Measurements from ENCODE around the gene TERB1. TPM values are rescaled to one million over a fixed set of nuclear protein-coding genes. Genes with fewer than 3 reads are reported as not detected.

The TERB1 gene
- polyA plus RNA-seq, 1 of the 3 experiments (the other 2 are of a cell fraction) = 0.08 TPM

- TF ChIP-seq REST (IDR thresholded peaks at IDR 0.05; ENCODE audit: low read depth, low read length) (no peak), JUND (IDR thresholded peaks at IDR 0.05) (no peak), NFIC (IDR thresholded peaks at IDR 0.05; ENCODE audit: borderline replicate concordance) (no peak), YY1 (IDR thresholded peaks at IDR 0.05; ENCODE audit: low read depth) (no peak), FOSL2 (IDR thresholded peaks at IDR 0.05; ENCODE audit: borderline replicate concordance, low read depth) (no peak), MEF2A (IDR thresholded peaks at IDR 0.05; ENCODE audit: borderline replicate concordance, low read depth) (no peak)
These were observed 50.9 kb downstream of the TERB1 start (continued) for GRCh38 chr16:66750279-66751052.

- H3K9me2 ChIP-seq = no peaks in the 10 kb centered on the region
- peaks cover 28% of the 10 kb centered on the region for H3F3A ChIP-seq (replicated peaks; ENCODE audit: insufficient read depth)
- no peak overlapping the region for H3K27ac ChIP-seq (ENCODE audit: low read depth in 2 of 2, low read length in 1 of 2)
- POLR2A ChIA-PET = no interaction called here
- no peak overlapping the region for H3K9ac ChIP-seq
- WGBS (ENCODE audit: low lambda C conversion rate) = 89% methylated on average over 1 of the region's 1 CpG
- CTCF ChIA-PET = no interaction called here
- H3K4me2 ChIP-seq = no peak overlapping the region
- H4K20me1 ChIP-seq (ENCODE audit: insufficient read depth) = peaks cover 63% of the 10 kb centered on the region
- peaks cover 32 to 68% of the 10 kb centered on the region in 2 experiments for H3K36me3 ChIP-seq (replicated peaks in 1 of 2; ENCODE audit: control insufficient read depth in 1 of 2, insufficient read depth in 2 of 2, low read length in 1 of 2)
- no peak overlapping the region for H3K4me3 ChIP-seq (ENCODE audit: low read depth in 2 of 2, low read length in 1 of 2)
- H3K27me3 ChIP-seq (ENCODE audit: insufficient read depth) = no peaks in the 10 kb centered on the region
- no peaks in the 10 kb centered on the region for H3K9me3 ChIP-seq
- no peak overlapping the region for H2AFZ ChIP-seq (ENCODE audit: low read depth)
- no peak for DNase-seq
- peaks cover 18 to 21% of the 10 kb centered on the region in 2 experiments; a peak in 3 of 4 replicates for H3K4me1 ChIP-seq (ENCODE audit: control insufficient read depth in 1 of 2, insufficient read depth in 2 of 2, low read depth in 1 of 2, low read length in 1 of 2)
- H3K79me2 ChIP-seq (ENCODE audit: insufficient read depth) = peaks cover 95% of the 10 kb centered on the region
- TF ChIP-seq TEAD4 (IDR thresholded peaks at IDR 0.05; ENCODE audit: borderline replicate concordance, insufficient read depth) (no peak), CHD2 (IDR thresholded peaks at IDR 0.05; ENCODE audit: low read length, partially characterized antibody) (no peak), IRF3 (IDR thresholded peaks at IDR 0.05; ENCODE audit: low read depth, low read length) (no peak), NFIC (IDR thresholded peaks at IDR 0.05; ENCODE audit: borderline replicate concordance) (no peak), USF1 (IDR thresholded peaks at IDR 0.05; ENCODE audit: borderline replicate concordance, low read depth) (no peak), GATA2 (CRISPR knock-in tag; IDR thresholded peaks at IDR 0.05) (no peak), SMC3 (IDR thresholded peaks at IDR 0.05; ENCODE audit: low read depth, low read length) (no peak), MAX (IDR thresholded peaks at IDR 0.05; ENCODE audit: low read depth) (no peak), JUND (IDR thresholded peaks at IDR 0.05) (no peak), SIN3A (IDR thresholded peaks at IDR 0.05; ENCODE audit: borderline replicate concordance, low read depth, low read length) (no peak), MEF2A (IDR thresholded peaks at IDR 0.05; ENCODE audit: borderline replicate concordance, low read depth) (no peak), REST (IDR thresholded peaks at IDR 0.05; ENCODE audit: low read depth, low read length) (no peak), YY1 (IDR thresholded peaks at IDR 0.05; ENCODE audit: low read depth) (no peak), ZBTB33 (IDR thresholded peaks at IDR 0.05; ENCODE audit: borderline replicate concordance, low read depth) (no peak)
These were observed 54.7 kb downstream of the TERB1 start for GRCh38 chr16:66746682-66747081.
